Mesendoderm (in vitro differentiated cells): ENCODE results near the gene KLHL29.

ENCODE experiments used
- DNase-seq: peaks from one replicate; pipeline ENCODE4 v3.0.0; 2013
- H2AK5ac ChIP-seq: 2 replicates; pipeline ENCODE4 v1.6.1; 2013; ENCODE audit warnings: low read length, inconsistent platforms
- H2BK120ac ChIP-seq: 2 replicates; pipeline ENCODE4 v1.6.1; 2013; ENCODE audit warnings: low read depth, mild to moderate bottlenecking, low read length, moderate library complexity, mixed read lengths
- H2BK15ac ChIP-seq: replicated peaks from 2 replicates; pipeline ENCODE4 v1.6.1; 2013; ENCODE audit warnings: low read depth, mild to moderate bottlenecking, moderate library complexity
- H2BK5ac ChIP-seq: 2 replicates; pipeline ENCODE4 v1.6.1; 2013; ENCODE audit warnings: low read length, inconsistent platforms
- H3K18ac ChIP-seq: 2 replicates; pipeline ENCODE4 v1.6.1; 2013; ENCODE audit warnings: mild to moderate bottlenecking, low read length, mixed read lengths
- H3K23ac ChIP-seq: one replicate; pipeline ENCODE4 v1.6.1; 2013; ENCODE audit warnings: low read length
- H3K27ac ChIP-seq: 2 replicates; pipeline ENCODE4 v1.5.1; 2013; ENCODE audit warnings: low read depth, mild to moderate bottlenecking, inconsistent platforms, low read length, moderate library complexity
- H3K27me3 ChIP-seq: 2 replicates; pipeline ENCODE4 v1.6.1; 2013; ENCODE audit warnings: low read length, control low read depth, mild to moderate bottlenecking, inconsistent platforms; ENCODE audit not compliant: insufficient read depth, poor library complexity
- H3K36me3 ChIP-seq: 2 replicates; pipeline ENCODE4 v1.6.1; 2013; ENCODE audit warnings: low read length, inconsistent platforms; ENCODE audit not compliant: control insufficient read depth, insufficient read depth
- H3K4ac ChIP-seq: one replicate; pipeline ENCODE4 v1.6.1; 2013; ENCODE audit warnings: low read depth, mild to moderate bottlenecking, low read length, moderate library complexity
- H3K4me1 ChIP-seq: 2 replicates; pipeline ENCODE4 v1.6.1; 2013; ENCODE audit warnings: low read depth, low read length, inconsistent platforms; ENCODE audit not compliant: control insufficient read depth
- H3K4me2 ChIP-seq: 2 replicates; pipeline ENCODE4 v1.6.1; 2013; ENCODE audit warnings: low read length
- H3K4me3 ChIP-seq: 2 replicates; pipeline ENCODE4 v1.5.1; 2013; ENCODE audit warnings: mild to moderate bottlenecking, low read length
- H3K56ac ChIP-seq: one replicate; pipeline ENCODE4 v1.6.1; 2013; ENCODE audit warnings: low read length
- H3K79me1 ChIP-seq: 2 replicates; pipeline ENCODE4 v1.6.1; 2013; ENCODE audit warnings: low read length, inconsistent platforms
- H3K79me2 ChIP-seq: 2 replicates; pipeline ENCODE4 v1.6.1; 2013; ENCODE audit warnings: mild to moderate bottlenecking, low read length; ENCODE audit not compliant: control insufficient read depth, insufficient read depth
- H3K9ac ChIP-seq: 2 replicates; pipeline ENCODE4 v1.6.1; 2013; ENCODE audit warnings: low read length, inconsistent platforms
- H4K5ac ChIP-seq: one replicate; pipeline ENCODE4 v1.6.1; 2013; ENCODE audit warnings: low read length
- H4K8ac ChIP-seq: one replicate; pipeline ENCODE4 v1.6.1; 2013; ENCODE audit warnings: low read depth, mild to moderate bottlenecking, control low read depth, low read length, moderate library complexity
- WGBS: extraction: QIAGEN DNeasy Blood & Tissue Kit; methylation state at CpG from one replicate; pipeline ENCODE4 v1.1.7; 2013; ENCODE audit warnings: low lambda C conversion rate, missing lambda C conversion rate; ENCODE audit not compliant: insufficient coverage; ENCODE audit errors: extremely low coverage; 5-methylcytosine and 5-hydroxymethylcytosine counted together

The KLHL29 gene

GRCh38 chr2:23512778-23513177, 127.8 kb downstream of the KLHL29 start:
- WGBS: no CpG with 5 or more reads among the region's 8 CpGs
- Histone ChIP-seq H2AK5ac (no peak overlapping the region), H3K4me2 (no peak overlapping the region), H3K4me3 (no peak overlapping the region), H3K9ac (no peak overlapping the region), H3K4ac (no peak overlapping the region), H4K8ac (no peak overlapping the region), H3K79me2 (no peaks in the 10 kb centered on the region), H3K36me3 (no peaks in the 10 kb centered on the region), H3K4me1 (no peaks in the 10 kb centered on the region), H3K27me3 (no peaks in the 10 kb centered on the region), H4K5ac (no peak overlapping the region), H3K18ac (no peak overlapping the region), H3K79me1 (no peaks in the 10 kb centered on the region), H2BK120ac (no peak overlapping the region), H2BK5ac (no peak overlapping the region), H3K56ac (no peak overlapping the region), H3K23ac (no peak overlapping the region), H3K27ac (no peak overlapping the region), H2BK15ac (no peak overlapping the region)
- DNase-seq: no peak

GRCh38 chr2:23513245-23513871, 128.4 kb downstream of the KLHL29 start:
- H2BK15ac ChIP-seq: no peak overlapping the region
- H2AK5ac ChIP-seq: no peak overlapping the region
- H3K4me2 ChIP-seq: peak overlapping the region; percentile 62
- no peak overlapping the region for H3K4ac ChIP-seq
- H3K4me3 ChIP-seq: peak overlapping the region; percentile 25
- DNase-seq: no peak
- no peak overlapping the region for H3K18ac ChIP-seq
- no peak overlapping the region for H3K27ac ChIP-seq
- H4K5ac ChIP-seq: no peak overlapping the region
- H3K36me3 ChIP-seq: no peaks in the 10 kb centered on the region
- WGBS: no CpG with 5 or more reads among the region's 15 CpGs
- H3K79me1 ChIP-seq: no peaks in the 10 kb centered on the region
- H3K79me2 ChIP-seq: no peaks in the 10 kb centered on the region
- H2BK5ac ChIP-seq: no peak overlapping the region
- H3K4me1 ChIP-seq: no peaks in the 10 kb centered on the region
- H2BK120ac ChIP-seq: no peak overlapping the region
- no peak overlapping the region for H3K9ac ChIP-seq
- H4K8ac ChIP-seq: no peak overlapping the region
- no peak overlapping the region for H3K23ac ChIP-seq
- no peaks in the 10 kb centered on the region for H3K27me3 ChIP-seq
- no peak overlapping the region for H3K56ac ChIP-seq

DNA sequence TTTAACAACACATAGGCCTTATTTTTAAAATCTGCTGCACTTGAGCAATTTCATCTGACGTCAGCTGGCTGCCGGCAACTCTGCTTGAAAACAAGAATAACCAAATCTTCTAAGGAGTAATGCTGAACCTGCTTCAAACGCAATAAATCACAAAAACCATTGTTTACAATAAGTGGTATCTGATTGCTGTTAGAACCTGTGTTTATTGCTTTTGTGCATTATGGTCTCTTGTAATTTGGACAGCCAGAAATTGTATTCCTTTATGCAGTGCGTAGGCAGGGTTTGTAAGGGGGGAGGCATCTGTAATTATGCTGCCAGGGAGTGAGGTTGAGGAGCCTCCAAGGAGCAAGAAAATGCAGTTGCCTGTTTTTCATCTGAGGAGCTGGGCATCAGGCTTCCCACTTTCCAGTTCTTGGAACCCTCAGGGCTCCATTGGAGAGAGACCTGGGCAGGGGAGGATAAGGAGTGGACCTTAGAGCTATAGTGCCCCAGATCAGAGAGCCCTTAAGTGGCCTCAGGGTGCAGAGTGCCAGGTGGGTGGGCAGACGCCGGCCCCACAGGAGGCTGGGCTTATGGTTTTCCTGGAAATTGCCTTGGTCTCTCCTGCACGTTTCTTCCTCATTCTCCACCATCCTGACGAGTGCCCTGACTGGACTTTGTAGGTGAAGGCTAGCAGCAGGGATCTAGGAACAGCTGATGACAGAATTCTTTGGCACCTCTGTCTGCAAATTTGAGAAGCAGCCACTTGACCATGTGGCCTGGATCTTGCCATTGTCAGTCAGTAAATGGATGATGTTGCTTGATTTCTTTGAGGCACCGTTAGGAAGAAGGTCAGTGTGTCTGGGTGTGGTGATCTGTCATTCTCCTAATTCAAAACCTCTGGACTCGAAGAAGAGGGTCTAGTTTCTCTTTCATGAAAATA, 129.2 kb downstream of the KLHL29 start:
- Histone ChIP-seq H3K18ac (no peak overlapping the region), H3K4ac (no peak overlapping the region), H4K8ac (no peak overlapping the region), H2BK5ac (no peak overlapping the region), H3K23ac (no peak overlapping the region), H3K4me1 (no peaks in the 10 kb centered on the region), H3K56ac (no peak overlapping the region), H2BK120ac (no peak overlapping the region), H4K5ac (no peak overlapping the region), H3K4me3 (no peak overlapping the region), H2AK5ac (no peak overlapping the region), H3K27me3 (no peaks in the 10 kb centered on the region), H3K9ac (no peak overlapping the region), H3K4me2 (no peak overlapping the region), H3K27ac (no peak overlapping the region), H3K79me1 (no peaks in the 10 kb centered on the region), H3K79me2 (no peaks in the 10 kb centered on the region), H2BK15ac (no peak overlapping the region), H3K36me3 (no peaks in the 10 kb centered on the region)
- whole genome bisulfite sequencing: no CpG with 5 or more reads among the region's 10 CpGs
- DNase-seq: no peak

DNA sequence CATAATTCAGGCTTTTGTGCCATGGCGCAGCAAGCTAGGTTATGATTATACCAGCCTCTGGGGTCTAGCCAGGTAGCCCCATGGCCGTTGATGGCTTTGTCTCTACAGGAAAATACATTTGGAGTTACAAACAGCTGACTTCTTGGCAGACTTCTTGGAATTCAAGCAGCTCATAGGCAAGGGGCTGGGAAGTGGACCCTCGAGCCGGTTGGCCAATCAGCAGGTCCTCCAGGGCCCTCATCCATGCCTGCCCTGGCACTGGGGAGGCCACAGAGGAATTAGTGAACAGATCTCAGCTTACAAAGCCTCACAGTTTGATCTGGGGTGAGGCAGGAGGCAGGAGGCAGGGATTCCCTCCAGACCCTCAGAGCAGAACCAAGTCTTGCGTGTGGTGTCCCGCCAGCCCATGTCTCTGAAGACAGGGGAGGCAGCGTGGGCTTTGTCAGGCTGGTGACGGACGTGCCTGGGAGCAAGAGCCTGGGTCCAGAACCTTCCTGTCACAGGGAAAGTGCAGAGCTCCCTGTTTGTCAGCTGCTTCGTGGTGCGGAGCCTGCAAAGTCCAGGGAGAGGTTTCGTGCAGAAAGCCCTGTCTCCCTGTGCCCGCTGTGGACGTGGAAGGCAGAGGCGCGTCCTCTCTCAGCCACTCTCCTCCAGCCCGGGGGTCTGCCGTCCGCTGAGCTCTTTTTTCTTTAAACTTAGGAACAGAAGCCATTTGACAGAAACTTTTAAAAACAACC, 131.7 kb downstream of the KLHL29 start:
- H3K36me3 ChIP-seq: no peaks in the 10 kb centered on the region
- WGBS: no CpG with 5 or more reads among the region's 19 CpGs

GRCh38 chr2:23518481-23519333, 133.7 kb downstream of the KLHL29 start:
- H3K79me2 ChIP-seq: no peaks in the 10 kb centered on the region
- H3K56ac ChIP-seq: no peak overlapping the region
- H3K4me3 ChIP-seq: no peak overlapping the region
- no peak overlapping the region for H2BK5ac ChIP-seq
- no peaks in the 10 kb centered on the region for H3K27me3 ChIP-seq
- H3K4ac ChIP-seq: no peak overlapping the region
- no peak overlapping the region for H2AK5ac ChIP-seq
- H2BK120ac ChIP-seq: no peak overlapping the region
- H3K23ac ChIP-seq: no peak overlapping the region
- no peak overlapping the region for H4K8ac ChIP-seq
- no peak for DNase-seq
- H3K36me3 ChIP-seq: no peaks in the 10 kb centered on the region
- no peak overlapping the region for H4K5ac ChIP-seq
- no CpG with 5 or more reads among the region's 13 CpGs for WGBS
- no peak overlapping the region for H3K27ac ChIP-seq
- H2BK15ac ChIP-seq: no peak overlapping the region
- no peak overlapping the region for H3K18ac ChIP-seq
- no peaks in the 10 kb centered on the region for H3K79me1 ChIP-seq
- no peaks in the 10 kb centered on the region for H3K4me1 ChIP-seq
- H3K9ac ChIP-seq: no peak overlapping the region
- H3K4me2 ChIP-seq: no peak overlapping the region

More for the DNA sequence above, 131.7 kb downstream of the KLHL29 start:
- no peak overlapping the region for H3K9ac ChIP-seq
- H3K4me3 ChIP-seq: no peak overlapping the region
- H3K27me3 ChIP-seq: no peaks in the 10 kb centered on the region
- H3K27ac ChIP-seq: no peak overlapping the region
- H3K56ac ChIP-seq: no peak overlapping the region
- no peak overlapping the region for H2AK5ac ChIP-seq
- H3K4ac ChIP-seq: no peak overlapping the region
- H4K8ac ChIP-seq: no peak overlapping the region
- H3K23ac ChIP-seq: no peak overlapping the region
- H2BK5ac ChIP-seq: no peak overlapping the region
- DNase-seq: no peak
- H3K79me2 ChIP-seq: no peaks in the 10 kb centered on the region
- H4K5ac ChIP-seq: no peak overlapping the region
- H2BK120ac ChIP-seq: no peak overlapping the region
- no peaks in the 10 kb centered on the region for H3K79me1 ChIP-seq
- H3K4me1 ChIP-seq: no peaks in the 10 kb centered on the region
- no peak overlapping the region for H3K4me2 ChIP-seq
- no peak overlapping the region for H2BK15ac ChIP-seq
- H3K18ac ChIP-seq: no peak overlapping the region
